GM19328 (cell line): ENCODE results near the gene FZD7.

Source experiments
- ATAC-seq: cut with Tn5 transposase; IDR thresholded peaks from one replicate; pipeline ENCODE4 v1.9.1; 2021; ENCODE audit warnings: mild to moderate bottlenecking, moderate library complexity; ENCODE audit not compliant: unreplicated experiment

FZD7 gene

DNA sequence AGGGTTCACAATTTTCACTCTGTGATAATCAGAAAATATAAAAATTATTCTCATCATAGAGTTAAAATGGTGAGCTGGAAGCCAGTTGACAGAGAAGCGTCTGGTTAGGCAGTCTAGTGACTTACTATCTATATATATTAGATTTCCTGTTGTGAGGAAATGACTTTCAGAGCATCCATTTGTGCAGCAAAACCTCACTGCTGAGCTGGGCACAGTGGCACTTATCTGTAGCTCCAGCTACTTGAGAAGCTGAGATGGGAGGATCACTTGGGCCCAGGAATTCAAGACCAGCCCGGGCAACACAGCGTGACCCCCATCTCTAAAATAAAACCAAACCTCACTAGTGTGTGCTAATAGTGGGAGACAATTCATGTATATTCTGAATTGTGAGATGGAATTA is 32.2 kb downstream of the FZD7 start:
- no peak for ATAC-seq

DNA sequence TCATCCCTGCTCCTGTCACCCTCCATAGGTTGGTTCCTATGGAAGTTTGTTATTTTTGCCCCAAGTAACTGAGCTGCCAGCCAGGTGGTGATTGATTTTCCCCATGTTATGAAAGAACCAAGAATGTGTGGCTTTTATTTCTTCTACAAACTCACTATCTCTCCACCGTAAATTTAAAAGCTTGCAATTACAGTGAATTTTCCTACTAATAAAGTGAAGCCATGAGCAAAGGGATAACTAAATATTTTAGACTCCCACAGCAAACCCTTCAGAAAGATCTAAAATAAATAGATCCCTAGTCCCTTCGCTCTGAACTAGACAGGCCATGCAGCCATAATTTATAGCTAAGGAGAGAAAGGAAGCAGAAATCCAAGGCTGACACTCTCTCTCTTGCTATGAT is 33.2 kb downstream of the FZD7 start:
- no peak for ATAC-seq

DNA sequence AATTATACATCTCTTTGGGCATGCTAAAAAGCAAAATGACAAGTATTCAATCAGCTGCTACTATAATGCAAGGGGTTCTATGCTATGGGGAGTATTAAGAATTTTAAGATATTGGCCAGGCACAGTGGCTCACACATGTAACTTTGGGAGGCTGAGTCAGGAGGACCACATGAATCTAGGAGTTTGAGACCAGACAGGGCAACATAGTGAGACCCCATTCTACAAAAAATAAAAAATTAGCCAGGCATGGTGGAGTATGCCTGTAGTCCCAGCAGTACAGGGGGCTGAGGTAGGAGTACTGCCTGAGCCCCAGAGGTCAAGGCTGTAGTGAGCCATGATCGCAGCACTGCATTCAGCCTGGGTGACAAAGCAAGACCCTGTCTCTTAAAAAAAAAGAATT is 33.9 kb downstream of the FZD7 start:
- ATAC-seq: no peak

DNA sequence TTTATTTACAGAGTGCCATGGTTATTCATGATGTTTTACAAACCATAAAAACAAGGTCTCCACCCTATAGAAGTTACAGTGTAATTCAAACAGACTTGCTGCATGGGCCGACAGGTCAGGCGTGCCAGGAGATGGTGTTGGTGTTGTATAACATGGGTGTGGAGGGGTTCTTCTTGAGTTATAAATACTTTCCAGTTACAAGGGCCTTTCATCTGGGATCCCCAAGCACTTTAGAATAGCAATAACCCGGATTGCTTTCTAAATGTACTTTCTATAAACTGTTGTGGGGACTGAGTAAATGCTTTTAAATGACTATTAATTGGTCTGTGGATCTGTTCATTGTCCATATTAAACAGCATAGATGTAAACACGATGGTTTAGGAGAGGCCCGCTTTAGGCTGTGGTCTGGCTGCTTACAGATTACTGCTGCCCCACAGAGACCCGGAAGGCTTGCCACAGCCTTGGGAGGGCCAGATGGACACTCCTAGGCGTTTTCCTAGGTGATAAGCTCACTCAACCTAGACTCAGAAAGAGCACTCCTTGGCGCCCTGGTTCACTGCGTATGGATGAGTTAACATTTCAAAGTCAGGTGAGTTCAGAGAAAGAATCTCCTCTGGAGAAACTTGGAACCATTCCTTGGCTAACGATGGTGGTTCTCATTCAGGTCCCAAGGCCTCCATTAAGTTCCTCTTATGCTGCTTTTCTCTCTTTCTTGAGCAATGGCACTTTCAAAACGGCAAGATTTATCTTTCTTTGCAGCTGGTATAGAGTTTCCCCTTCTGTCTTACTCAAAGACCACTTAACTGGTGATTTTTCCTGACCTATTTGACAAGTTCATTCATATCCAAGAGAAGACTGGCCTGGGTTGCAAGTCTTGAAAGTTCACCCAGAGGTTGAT is 35.8 kb downstream of the FZD7 start:
- ATAC-seq: no peak

DNA sequence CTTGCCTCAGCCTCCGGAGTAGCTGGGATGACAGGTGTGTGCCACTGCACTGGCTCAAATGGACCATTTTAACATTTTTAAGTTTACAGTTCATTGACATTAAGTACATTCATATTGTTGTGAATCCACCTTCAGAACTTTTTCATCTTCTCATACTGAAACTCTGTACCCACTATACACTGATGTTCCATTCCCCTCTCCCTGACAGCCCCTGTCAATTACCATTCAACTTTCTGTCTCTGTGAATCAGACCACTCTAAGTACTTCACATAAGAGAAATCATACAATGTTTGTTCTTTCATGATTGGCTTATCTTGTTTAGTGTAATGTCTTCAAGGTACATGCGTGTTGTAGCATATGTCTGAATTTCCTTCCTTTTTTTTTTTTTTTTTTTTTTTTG is 37.5 kb downstream of the FZD7 start:
- ATAC-seq: no peak

DNA sequence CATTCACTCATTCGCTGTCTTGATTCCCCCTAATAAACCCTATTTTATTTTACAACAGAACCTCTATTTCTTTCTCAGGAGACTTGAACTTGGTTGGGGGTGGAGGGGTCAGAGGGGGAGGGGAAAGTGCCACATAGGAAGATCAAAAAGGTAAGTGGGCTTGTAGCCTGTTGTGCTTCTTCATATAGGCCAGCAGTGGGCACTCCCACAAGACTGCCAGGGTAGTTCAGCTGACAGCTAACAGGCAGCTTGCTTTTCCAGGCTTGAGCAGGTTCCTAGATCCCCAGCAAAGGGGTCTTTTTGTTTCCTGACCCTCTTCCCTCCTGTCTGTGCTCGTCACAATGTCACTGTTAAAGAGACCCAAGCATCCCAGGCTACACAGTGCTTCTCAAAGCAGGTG is 38.6 kb downstream of the FZD7 start:
- no peak for ATAC-seq

DNA sequence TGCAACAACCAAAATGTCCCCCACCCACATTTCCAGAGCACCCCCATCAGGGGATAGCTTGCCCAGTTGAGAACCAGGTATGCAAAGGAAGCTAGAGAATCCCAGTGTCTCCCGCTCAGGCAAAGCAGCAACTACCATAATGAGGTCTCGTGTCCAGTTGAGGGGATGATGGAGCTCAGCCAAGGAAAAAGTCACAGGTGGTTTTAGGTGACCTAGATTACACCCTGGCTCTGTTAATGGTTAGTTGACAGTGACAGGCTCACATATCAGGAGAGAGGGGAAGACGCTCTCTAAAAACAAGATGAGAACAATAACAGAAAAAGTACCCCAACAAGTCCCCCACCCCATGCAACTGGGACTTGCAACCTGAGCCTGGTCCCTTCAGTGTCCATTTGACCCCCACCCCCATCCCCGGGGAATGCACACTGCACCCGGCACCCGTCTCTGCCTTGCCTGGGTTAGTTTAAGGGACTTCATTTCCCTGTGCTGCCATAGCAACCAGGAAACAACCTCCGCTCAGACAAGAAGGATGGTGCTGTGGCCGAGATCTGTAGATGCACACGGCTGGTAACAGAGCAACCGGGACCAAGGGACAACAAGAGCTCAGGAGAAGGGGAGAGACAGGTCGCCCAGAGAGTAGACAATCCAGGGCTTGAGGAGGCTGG is 39.2 kb downstream of the FZD7 start, which contains the start of gene KIAA2012:
Gene KIAA2012, plus strand, starts transcription at position 519 of the 665 bp plus-strand sequence. CDS start 373 bp downstream, outside the sequence.
- ATAC-seq: no peak

DNA sequence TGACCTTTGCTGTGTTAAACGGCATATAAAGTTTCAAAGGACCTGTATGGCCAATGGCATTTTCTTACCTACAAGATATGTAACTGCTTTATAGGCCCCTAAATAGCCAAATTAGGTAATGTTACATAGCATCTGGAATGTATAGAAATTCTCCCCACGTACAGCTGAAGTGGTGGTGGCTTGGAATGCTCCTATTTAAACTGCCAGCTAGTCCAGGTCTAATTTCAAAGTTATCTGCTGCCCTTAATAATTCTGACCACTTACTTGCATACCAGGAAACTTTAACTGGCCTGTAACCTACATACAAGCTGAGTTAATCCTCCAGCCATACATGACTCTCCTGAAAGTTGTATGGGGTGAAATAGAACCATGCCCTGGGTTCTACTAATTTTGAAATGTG is 40.7 kb downstream of the FZD7 start:
- no peak for ATAC-seq

DNA sequence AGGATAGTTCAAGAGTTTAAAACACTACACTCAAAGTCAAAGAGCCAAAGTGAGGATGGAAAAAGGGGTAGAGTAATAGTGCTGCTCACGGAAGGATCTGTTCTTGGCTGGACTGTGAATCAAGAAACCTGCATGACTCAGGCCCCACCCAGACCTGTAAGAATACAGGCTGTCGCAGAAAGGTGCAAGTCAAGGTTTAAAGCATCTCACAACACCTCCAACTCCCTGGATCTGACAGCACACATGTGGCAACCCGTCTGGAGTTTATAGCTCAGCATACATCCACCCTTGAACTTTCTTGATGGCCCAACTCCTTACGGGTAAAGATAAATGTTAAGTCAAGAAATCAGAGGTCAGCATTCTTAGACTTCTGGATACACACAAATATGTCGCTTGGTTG is 45.7 kb downstream of the FZD7 start:
- ATAC-seq: no peak

DNA sequence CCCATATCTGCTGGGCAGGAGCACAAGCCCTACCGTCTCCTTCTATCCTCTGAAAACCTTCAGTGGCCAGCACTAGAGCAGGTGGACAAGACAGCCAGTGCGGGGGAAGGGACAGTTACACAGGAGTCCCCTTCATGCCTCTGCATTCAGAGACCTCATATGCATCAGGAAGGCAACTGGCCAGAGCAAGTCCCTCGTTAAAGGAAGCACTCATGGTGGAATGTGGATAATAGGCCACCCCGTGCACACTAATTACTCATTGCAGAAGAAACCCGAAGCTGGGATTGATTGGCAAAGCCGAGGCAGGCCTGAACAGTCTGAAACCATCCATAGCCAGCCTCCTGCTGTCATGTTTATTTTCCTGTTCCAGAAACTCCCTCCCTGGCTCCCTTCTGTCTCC is 50.6 kb downstream of the FZD7 start:
- no peak for ATAC-seq
